HG03442 (cell line): Measurements from ENCODE around the gene JAKMIP2.
"Not testable (repeated sequence)": the region's sequence is repeated elsewhere in the genome, so short reads cannot be mapped to it uniquely, and the experiment has no call there.

Experiments
- ATAC-seq: cut with Tn5 transposase; IDR thresholded peaks from one replicate; pipeline ENCODE4 v1.9.1; 2021; ENCODE audit warnings: mild to moderate bottlenecking, moderate library complexity; ENCODE audit not compliant: unreplicated experiment

Gene JAKMIP2

GRCh38 chr5:147661541-147661940, 121.0 kb downstream of the JAKMIP2 start:
- ATAC-seq: no peak

- ATAC-seq: no peak
Observed at GRCh38 chr5:147659166-147659929, 123.2 kb downstream of the JAKMIP2 start.

GRCh38 chr5:147658293-147658932, 124.1 kb downstream of the JAKMIP2 start:
- ATAC-seq: peak; percentile 75

GRCh38 chr5:147648597-147648996, 133.9 kb downstream of the JAKMIP2 start:
- ATAC-seq: no peak

GRCh38 chr5:147645197-147645596, 137.3 kb downstream of the JAKMIP2 start:
- no peak for ATAC-seq

GRCh38 chr5:147644460-147644859, 138.1 kb downstream of the JAKMIP2 start:
- ATAC-seq: no peak

- no peak for ATAC-seq
Observed at GRCh38 chr5:147643142-147643541, 139.4 kb downstream of the JAKMIP2 start.

GRCh38 chr5:147642666-147643065, 139.9 kb downstream of the JAKMIP2 start:
- no peak for ATAC-seq

- no peak for ATAC-seq
Observed at GRCh38 chr5:147639321-147639720, 143.2 kb downstream of the JAKMIP2 start.

GRCh38 chr5:147636729-147636984, 145.9 kb downstream of the JAKMIP2 start:
- ATAC-seq: no peak

- ATAC-seq: no peak
Observed at GRCh38 chr5:147635882-147636728, 146.4 kb downstream of the JAKMIP2 start.

GRCh38 chr5:147635439-147635838, 147.1 kb downstream of the JAKMIP2 start:
- not testable (repeated sequence) for ATAC-seq

GRCh38 chr5:147633173-147633572, 149.4 kb downstream of the JAKMIP2 start:
- ATAC-seq: no peak

- ATAC-seq: no peak
Observed at GRCh38 chr5:147631428-147632003, 151.0 kb downstream of the JAKMIP2 start.

- no peak for ATAC-seq
Observed at GRCh38 chr5:147629196-147629595, 153.3 kb downstream of the JAKMIP2 start.

- peak; percentile 94 for ATAC-seq
Observed at GRCh38 chr5:147628058-147628895, 154.3 kb downstream of the JAKMIP2 start.

GRCh38 chr5:147626464-147626863, 156.1 kb downstream of the JAKMIP2 start:
- ATAC-seq: no peak

- no peak for ATAC-seq
Observed at GRCh38 chr5:147621016-147621415, 161.5 kb downstream of the JAKMIP2 start.

GRCh38 chr5:147619281-147619878, 163.1 kb downstream of the JAKMIP2 start:
- no peak for ATAC-seq

GRCh38 chr5:147617711-147618350, 164.7 kb downstream of the JAKMIP2 start:
- ATAC-seq: no peak
